C4-2B (cell line): ENCODE results near the gene TXNL1.

ENCODE experiments used
- CTCF ChIP-seq: fragments of 450-650 bp; conservative IDR thresholded peaks from 2 replicates; pipeline ENCODE4 v1.5.1; 2017; ENCODE audit warnings: mild to moderate bottlenecking
- ZFX ChIP-seq: fragments of 450-650 bp; IDR thresholded peaks from 2 replicates; pipeline ENCODE4 v1.6.1; 2017

- TF ChIP-seq CTCF: no peak
- TF ChIP-seq ZFX: no peak
Observed at GRCh38 chr18:56652802-56653201, 14.4 kb upstream of the TXNL1 start.
